Urinary bladder (tissue), 4 donors: ENCODE results near the gene SMTNL2. TPM values are rescaled to one million over a fixed set of nuclear protein-coding genes. Genes with fewer than 3 reads are reported as not detected.
"Not testable (repeated sequence)": the region's sequence is repeated elsewhere in the genome, so short reads cannot be mapped to it uniquely, and the experiment has no call there.

Source experiments
- DNase-seq: peaks from one replicate; pipeline ENCODE4 v3.0.0-alpha.2; 2015; ENCODE audit errors: extremely low spot score
- H3K27ac ChIP-seq: one replicate; pipeline ENCODE4 v1.5.1; 2013; ENCODE audit warnings: low read depth, mild to moderate bottlenecking, moderate library complexity
- H3K36me3 ChIP-seq: one replicate; pipeline ENCODE4 v1.6.1; 2013; ENCODE audit warnings: mild to moderate bottlenecking, moderate library complexity; ENCODE audit not compliant: insufficient read depth
- H3K4me1 ChIP-seq: one replicate; pipeline ENCODE4 v1.6.1; 2013; ENCODE audit warnings: mild to moderate bottlenecking, moderate library complexity; ENCODE audit not compliant: insufficient read depth
- H3K4me3 ChIP-seq: one replicate; pipeline ENCODE4 v1.5.1; 2013; ENCODE audit warnings: low read depth, low read length
- WGBS: extraction: QIAGEN DNeasy Blood & Tissue Kit; methylation state at CpG from one replicate; pipeline ENCODE4 v1.1.7; 2013; 5-methylcytosine and 5-hydroxymethylcytosine counted together
- polyA plus RNA-seq: library from polyadenylated mRNA; stranded (reverse); fragments of 200-250 nt; gene quantifications from one replicate; pipeline ENCODE4 v1.2.3, GENCODE V29; 2013
- total RNA-seq: library from RNA; depleted of rRNA; stranded (reverse); fragments of >200 nt; gene quantifications from one replicate; pipeline ENCODE4 v1.2.3, GENCODE V29; 2014
- donor health status: healthy with polysubstance abuse.
- donor health status: healthy.

SMTNL2 gene
- total and polyA plus RNA-seq, 2 donors = 5.0 to 8.0 TPM

- H3K4me1 ChIP-seq = no peaks in the 10 kb centered on the region
- H3K27ac ChIP-seq = no peak overlapping the region
- DNase-seq = no peak
- no peak overlapping the region for H3K4me3 ChIP-seq
- WGBS = 91% methylated on average over 4 of the region's 4 CpGs
- no peaks in the 10 kb centered on the region for H3K36me3 ChIP-seq
Measured at GRCh38 chr17:4620531-4621101, 36.3 kb downstream of the SMTNL2 start.

GRCh38 chr17:4622375-4622774 is 38.0 kb downstream of the SMTNL2 start:
- Histone ChIP-seq H3K4me1 (no peaks in the 10 kb centered on the region), H3K36me3 (no peaks in the 10 kb centered on the region), H3K27ac (no peak overlapping the region), H3K4me3 (no peak overlapping the region)
- WGBS = 98% methylated on average over 1 of the region's 1 CpG
- no peak for DNase-seq

GRCh38 chr17:4623249-4623648 is 38.9 kb downstream of the SMTNL2 start:
- no peak for DNase-seq
- no peaks in the 10 kb centered on the region for H3K4me1 ChIP-seq
- WGBS = 40% methylated on average over 2 of the region's 2 CpGs
- no peaks in the 10 kb centered on the region for H3K36me3 ChIP-seq
- H3K4me3 ChIP-seq = no peak overlapping the region
- no peak overlapping the region for H3K27ac ChIP-seq

GRCh38 chr17:4624451-4624911 is 40.2 kb downstream of the SMTNL2 start:
- 58% methylated on average over 3 of the region's 3 CpGs for WGBS
- not testable (repeated sequence) for H3K36me3 ChIP-seq, H3K4me1 ChIP-seq, H3K27ac ChIP-seq, H3K4me3 ChIP-seq, DNase-seq

GRCh38 chr17:4625181-4625617 is 40.9 kb downstream of the SMTNL2 start:
- Histone ChIP-seq H3K4me1 (no peaks in the 10 kb centered on the region), H3K36me3 (no peaks in the 10 kb centered on the region), H3K27ac (no peak overlapping the region), H3K4me3 (no peak overlapping the region)
- 55% methylated on average over 12 of the region's 12 CpGs for WGBS
- DNase-seq = peak; percentile 33

- WGBS = 69% methylated on average over 4 of the region's 4 CpGs
Measured at GRCh38 chr17:4626734-4627256, 42.5 kb downstream of the SMTNL2 start.

GRCh38 chr17:4631431-4631830 is 47.1 kb downstream of the SMTNL2 start:
- 81% methylated on average over 8 of the region's 8 CpGs for WGBS
- Histone ChIP-seq H3K4me3 (no peak overlapping the region), H3K36me3 (no peaks in the 10 kb centered on the region), H3K4me1 (no peaks in the 10 kb centered on the region), H3K27ac (no peak overlapping the region)
- no peak for DNase-seq

More at GRCh38 chr17:4626734-4627256, 42.5 kb downstream of the SMTNL2 start:
- H3K4me3 ChIP-seq = no peak overlapping the region
- no peak overlapping the region for H3K27ac ChIP-seq
- H3K4me1 ChIP-seq = no peaks in the 10 kb centered on the region
- H3K36me3 ChIP-seq = no peaks in the 10 kb centered on the region
- DNase-seq = no peak

- no peak overlapping the region for H3K27ac ChIP-seq
- DNase-seq = no peak
- no peaks in the 10 kb centered on the region for H3K36me3 ChIP-seq
- WGBS = 71% methylated on average over 21 of the region's 21 CpGs
- H3K4me3 ChIP-seq = no peak overlapping the region
- no peaks in the 10 kb centered on the region for H3K4me1 ChIP-seq
Measured at GRCh38 chr17:4631836-4632580, 47.7 kb downstream of the SMTNL2 start.

GRCh38 chr17:4632581-4632920 is 48.2 kb downstream of the SMTNL2 start:
- WGBS = 52% methylated on average over 7 of the region's 7 CpGs

GRCh38 chr17:4633643-4634042 is 49.3 kb downstream of the SMTNL2 start:
- DNase-seq = no peak
- no peak overlapping the region for H3K27ac ChIP-seq
- 93% methylated on average over 2 of the region's 2 CpGs for WGBS
- H3K36me3 ChIP-seq = no peaks in the 10 kb centered on the region
- H3K4me3 ChIP-seq = no peak overlapping the region
- H3K4me1 ChIP-seq = no peaks in the 10 kb centered on the region

More at GRCh38 chr17:4632581-4632920, 48.2 kb downstream of the SMTNL2 start:
- Histone ChIP-seq H3K4me1 (no peaks in the 10 kb centered on the region), H3K27ac (no peak overlapping the region), H3K4me3 (no peak overlapping the region), H3K36me3 (no peaks in the 10 kb centered on the region)
- DNase-seq = no peak

- H3K27ac ChIP-seq = no peak overlapping the region
Measured at GRCh38 chr17:4634976-4635375, 50.6 kb downstream of the SMTNL2 start.

GRCh38 chr17:4635823-4636375 is 51.6 kb downstream of the SMTNL2 start:
- Histone ChIP-seq H3K27ac (no peak overlapping the region), H3K36me3 (no peaks in the 10 kb centered on the region), H3K4me1 (peaks cover 2% of the 10 kb centered on the region), H3K4me3 (no peak overlapping the region)
- no peak for DNase-seq
- 11% methylated on average over 10 of the region's 10 CpGs for WGBS

More at GRCh38 chr17:4634976-4635375, 50.6 kb downstream of the SMTNL2 start:
- DNase-seq = no peak
- peaks cover 2% of the 10 kb centered on the region for H3K4me1 ChIP-seq
- no peaks in the 10 kb centered on the region for H3K36me3 ChIP-seq
- 57% methylated on average over 4 of the region's 4 CpGs for WGBS
- no peak overlapping the region for H3K4me3 ChIP-seq

- Histone ChIP-seq H3K4me3 (no peak overlapping the region), H3K36me3 (no peaks in the 10 kb centered on the region), H3K4me1 (peaks cover 2% of the 10 kb centered on the region), H3K27ac (no peak overlapping the region)
- WGBS = 67% methylated on average over 12 of the region's 12 CpGs
- DNase-seq = no peak
Measured at GRCh38 chr17:4636474-4637100, 52.3 kb downstream of the SMTNL2 start.
